GM18861 (cell line): ENCODE data around the gene BMPR1A.
"Not testable (repeated sequence)": the region's sequence is repeated elsewhere in the genome, so short reads cannot be mapped to it uniquely, and the experiment has no call there.

Source experiments
- ATAC-seq: cut with Tn5 transposase; IDR thresholded peaks from one replicate; pipeline ENCODE4 v1.9.1; 2021; ENCODE audit not compliant: unreplicated experiment

BMPR1A gene

GRCh38 chr10:86729677-86730076 is 26.7 kb upstream of the BMPR1A start:
- ATAC-seq, result no peak

GRCh38 chr10:86730227-86730626 is 26.2 kb upstream of the BMPR1A start:
- ATAC-seq, result no peak

DNA sequence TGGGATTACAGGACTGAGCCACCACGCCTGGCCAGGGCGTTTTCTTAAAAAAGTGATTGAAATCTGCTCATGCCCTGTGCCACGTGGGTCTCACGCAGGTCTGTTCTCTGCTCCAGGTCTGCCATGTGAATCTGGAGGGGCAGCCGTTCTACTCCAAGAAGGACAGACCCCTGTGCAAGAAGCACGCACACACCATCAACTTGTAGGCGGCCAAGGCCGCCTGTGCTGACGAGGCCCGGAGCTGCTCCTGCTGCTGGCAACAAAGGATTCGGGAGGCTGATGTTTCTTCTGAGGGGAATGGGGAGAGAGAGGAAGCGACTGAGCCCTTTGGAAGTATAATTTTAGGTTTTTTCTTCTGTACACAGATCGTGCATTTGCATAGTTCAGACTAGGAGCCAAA is 23.6 kb upstream of the BMPR1A start:
- no peak for ATAC-seq

GRCh38 chr10:86733260-86733671 is 23.2 kb upstream of the BMPR1A start:
- ATAC-seq, result no peak

DNA sequence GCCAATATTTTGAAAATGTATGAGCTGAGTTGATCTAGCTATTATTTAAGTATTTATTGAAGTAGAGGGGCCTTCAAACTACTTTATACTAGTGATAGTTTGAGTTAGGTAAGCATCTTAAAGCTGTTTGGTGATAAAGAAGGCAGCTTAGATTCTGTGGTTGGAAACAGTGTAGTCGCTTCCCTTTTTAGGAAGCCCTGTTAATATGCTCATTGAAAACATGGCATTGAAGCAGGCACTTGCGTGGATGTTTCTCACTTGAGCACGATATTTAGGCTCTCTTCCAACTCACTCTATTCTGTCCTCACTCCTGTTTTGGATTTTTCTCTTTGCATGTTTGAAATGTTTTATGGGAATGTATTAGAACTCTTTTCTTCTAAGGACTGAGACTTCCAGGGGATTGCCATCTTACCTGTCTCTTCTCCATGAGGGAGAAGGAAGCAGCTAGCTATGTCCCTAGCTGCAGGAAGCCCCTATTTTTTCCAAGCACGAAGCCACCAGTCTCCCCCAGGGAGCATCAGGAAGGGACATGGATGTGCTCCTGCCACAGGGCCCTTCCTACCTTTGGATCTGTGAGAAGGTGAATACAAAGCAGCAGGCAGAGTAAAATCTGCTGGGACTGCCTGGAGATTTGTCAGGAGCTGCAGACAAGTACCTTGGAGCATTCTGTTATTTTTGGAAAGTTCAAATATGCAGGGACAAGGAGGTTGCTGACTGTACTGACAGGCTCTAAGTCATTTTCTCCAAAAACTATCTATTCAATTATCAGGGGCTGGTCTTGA is 22.0 kb upstream of the BMPR1A start:
- ATAC-seq, result no peak

DNA sequence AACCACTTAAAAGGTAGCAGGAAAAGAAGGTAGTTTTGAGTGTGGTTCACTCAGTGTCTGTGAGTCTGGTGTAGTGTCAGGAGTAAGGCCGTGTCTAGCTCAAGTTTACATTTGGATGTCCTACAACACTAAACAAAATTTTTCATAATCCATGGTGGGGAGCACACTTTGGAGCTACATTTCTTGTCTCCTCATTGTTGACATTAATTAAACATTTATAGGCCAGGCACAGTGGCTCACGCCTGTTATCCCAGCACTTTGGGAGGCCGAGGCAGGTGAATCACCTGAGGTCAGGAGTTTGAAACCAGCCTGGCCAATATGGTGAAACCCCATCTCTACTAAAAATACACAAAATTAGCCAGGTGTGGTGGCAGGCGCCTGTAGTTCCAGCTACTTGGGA is 21.1 kb upstream of the BMPR1A start:
- ATAC-seq, result not testable (repeated sequence)

DNA sequence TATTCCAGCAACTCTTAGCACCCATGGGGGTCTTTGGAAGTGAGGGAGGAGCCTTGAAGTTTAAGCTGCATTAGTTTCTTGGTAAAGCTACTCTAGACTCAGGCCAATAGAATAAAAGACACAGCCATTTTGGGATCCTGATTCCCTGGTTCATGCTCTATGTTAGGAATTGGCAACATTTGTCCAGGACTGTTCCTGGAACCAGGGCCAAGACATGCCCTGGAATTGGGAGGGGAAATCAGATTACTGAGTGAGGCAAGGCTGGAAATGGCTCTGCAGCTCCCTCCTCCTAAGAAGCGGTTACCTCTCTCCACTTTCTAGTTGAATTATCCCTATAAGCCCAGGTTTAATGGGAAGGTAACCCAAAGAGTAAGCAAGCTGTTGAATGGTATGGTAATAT is 14.2 kb upstream of the BMPR1A start:
- no peak for ATAC-seq

DNA sequence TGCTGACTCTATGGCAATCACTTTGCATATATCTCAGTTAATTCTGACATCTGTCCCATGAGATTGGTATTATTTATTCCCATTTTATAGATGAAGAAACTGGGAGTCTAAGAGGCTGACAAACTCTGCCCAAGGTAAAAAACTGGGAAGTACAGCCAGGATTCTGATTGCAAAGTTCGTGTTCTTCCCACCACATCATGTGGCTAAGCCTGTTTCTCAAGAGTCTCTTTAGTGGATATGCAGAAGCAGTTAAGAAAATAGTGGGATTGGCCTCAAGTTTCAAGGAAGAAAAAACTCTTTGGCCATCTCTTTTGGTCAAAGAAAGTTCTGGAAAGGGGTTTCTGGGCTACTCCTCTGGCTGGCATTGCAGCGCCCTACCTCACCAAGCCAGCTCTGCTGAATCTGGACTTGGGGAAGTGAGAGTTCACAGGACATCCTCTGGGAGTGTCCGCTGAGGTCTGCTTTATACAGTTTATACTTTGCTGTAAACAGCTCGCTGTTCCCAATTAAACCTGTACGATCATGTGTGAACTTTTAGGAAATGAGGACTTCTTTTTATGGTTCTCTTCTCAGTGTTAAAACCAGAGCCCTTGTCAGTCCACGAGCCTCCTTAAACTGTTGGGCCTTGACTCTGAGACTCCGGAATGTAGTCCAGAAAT is 12.2 kb upstream of the BMPR1A start:
- no peak for ATAC-seq

DNA sequence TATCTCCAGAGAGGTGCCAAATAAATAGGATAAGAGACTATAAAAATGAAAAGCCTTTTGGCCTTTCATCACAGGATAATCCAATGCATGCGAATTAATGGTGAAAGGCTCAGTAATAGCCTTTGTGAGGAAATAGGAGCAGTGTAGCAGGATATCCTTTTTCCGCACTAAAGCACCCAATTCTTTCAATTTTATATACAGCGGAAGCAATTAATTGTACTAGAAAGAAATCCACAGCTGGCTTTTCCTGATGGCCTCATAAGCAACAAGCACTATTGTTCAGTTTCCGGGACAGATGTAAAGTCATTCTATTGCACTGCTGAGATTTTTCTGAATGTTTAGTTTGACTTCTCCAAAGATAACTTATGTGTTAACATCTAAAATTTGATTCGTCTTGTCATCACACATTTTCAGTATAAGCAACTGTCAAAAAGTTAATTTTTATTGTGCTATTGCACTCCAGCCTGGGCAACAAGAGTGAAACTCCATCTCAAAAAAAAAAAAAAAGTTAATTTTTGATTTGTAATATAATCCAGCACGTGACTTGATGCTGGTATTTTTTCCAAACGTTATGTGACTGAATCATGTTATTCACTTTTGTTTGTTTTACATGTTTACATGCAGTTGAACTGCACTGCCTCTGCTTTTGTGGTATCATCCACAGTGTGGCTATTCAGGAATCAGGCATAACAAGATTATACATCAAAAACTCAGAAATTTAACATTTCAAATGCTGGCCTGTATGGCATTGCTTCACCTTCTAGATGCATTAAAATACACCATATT is 8.4 kb upstream of the BMPR1A start:
- ATAC-seq, result no peak

- ATAC-seq, result no peak
Measured at GRCh38 chr10:86749854-86750253, 6.6 kb upstream of the BMPR1A start.

DNA sequence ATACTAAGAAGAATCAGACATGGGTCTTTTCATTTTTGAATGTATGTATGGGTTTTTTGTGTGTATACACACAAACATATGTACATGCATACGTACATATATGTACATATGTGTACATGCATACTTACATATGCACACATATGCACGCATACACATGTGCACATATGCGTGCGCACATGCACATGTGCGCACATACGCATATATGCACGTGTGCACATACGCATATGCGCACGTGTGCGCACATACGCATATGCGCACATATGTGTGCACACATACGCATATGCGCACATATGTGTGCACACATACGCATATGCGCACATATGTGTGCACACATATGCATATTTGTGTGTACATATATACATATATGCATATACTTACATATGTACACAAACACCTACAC is 4.9 kb upstream of the BMPR1A start:
- ATAC-seq, result no peak

- ATAC-seq, result no peak
Measured at GRCh38 chr10:86752311-86752710, 4.1 kb upstream of the BMPR1A start.

GRCh38 chr10:86753051-86753450 is 3.4 kb upstream of the BMPR1A start:
- no peak for ATAC-seq

DNA sequence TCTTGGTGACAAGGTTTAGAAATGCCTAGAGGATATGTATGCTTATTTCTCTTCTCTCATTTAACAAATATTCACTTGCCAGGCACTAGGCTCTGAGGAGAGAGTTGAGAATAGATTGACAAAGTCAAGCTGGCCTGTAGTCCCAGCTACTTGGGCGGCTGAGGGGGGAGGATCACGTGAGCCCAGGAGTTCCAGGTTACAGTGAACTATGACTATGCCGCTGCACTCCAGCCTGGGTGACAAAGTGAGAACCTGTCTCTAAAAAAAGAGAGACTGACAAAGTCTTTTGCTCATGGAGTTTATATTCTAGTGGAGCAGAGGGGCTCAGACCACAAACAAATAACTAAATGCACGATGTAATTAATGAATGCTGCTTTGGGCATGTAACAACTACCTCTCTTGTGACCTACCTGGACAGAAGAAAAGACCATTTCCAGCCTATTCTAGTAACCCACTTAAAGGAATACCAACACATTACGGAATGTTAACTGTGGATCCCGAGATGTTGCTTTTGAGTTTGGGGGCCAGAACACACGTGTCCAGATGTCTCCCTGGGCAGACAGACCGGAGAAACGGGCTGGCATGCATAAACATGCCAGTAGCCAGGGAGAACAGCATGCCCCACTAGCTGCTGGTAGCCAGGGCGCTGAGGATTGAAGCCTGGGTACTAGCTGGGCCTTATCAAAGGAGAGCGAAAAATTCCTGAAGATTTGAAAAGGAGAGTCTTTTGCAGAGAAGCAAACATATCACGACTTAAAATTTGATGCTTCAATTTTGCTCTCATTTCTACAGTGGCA is 2.6 kb upstream of the BMPR1A start:
- no peak for ATAC-seq

- no peak for ATAC-seq
Measured at GRCh38 chr10:86755454-86755739, 1.0 kb upstream of the BMPR1A start.

DNA sequence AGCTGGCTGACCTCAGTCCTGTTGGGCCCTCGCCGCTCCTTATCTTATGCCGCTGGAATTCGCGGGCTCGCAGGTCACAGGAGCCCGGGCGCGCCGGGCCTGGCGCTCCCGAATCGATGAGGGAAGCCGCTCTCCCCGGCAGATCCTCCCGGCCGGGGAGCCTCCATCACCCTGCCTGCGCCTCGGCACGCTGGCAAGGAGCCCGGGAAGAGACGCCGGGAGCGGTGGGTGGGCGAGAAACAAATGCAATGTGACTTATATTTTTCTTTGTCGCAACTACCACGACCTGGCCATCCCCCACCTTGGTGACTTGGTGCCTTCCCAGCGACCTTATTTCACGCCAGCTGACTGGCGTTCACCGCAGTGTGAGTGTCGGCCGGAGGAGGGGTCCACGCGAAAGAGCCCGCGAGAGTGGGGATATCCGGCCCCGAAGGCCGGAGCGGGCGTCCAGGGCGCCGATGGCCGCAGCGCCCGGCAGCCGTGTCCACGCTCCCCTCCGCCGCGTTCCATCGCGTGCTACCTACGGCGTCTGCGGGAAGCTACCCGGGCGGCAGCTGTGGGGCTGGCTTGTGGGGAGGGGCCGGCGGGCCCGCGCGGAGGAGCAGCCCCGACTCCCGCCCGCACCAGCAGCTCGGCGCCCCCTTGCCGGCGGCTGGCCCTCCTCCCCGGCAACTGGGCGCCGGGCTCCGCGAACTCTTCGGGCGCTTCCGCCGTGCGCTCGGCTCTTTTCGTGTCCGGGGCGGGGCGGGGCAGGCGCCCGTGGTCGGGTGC is 494 bp upstream of the BMPR1A start:
- peak; percentile 64 for ATAC-seq

- ATAC-seq, result no peak
Measured at GRCh38 chr10:86757113-86757972, 924 bp downstream of the BMPR1A start.

DNA sequence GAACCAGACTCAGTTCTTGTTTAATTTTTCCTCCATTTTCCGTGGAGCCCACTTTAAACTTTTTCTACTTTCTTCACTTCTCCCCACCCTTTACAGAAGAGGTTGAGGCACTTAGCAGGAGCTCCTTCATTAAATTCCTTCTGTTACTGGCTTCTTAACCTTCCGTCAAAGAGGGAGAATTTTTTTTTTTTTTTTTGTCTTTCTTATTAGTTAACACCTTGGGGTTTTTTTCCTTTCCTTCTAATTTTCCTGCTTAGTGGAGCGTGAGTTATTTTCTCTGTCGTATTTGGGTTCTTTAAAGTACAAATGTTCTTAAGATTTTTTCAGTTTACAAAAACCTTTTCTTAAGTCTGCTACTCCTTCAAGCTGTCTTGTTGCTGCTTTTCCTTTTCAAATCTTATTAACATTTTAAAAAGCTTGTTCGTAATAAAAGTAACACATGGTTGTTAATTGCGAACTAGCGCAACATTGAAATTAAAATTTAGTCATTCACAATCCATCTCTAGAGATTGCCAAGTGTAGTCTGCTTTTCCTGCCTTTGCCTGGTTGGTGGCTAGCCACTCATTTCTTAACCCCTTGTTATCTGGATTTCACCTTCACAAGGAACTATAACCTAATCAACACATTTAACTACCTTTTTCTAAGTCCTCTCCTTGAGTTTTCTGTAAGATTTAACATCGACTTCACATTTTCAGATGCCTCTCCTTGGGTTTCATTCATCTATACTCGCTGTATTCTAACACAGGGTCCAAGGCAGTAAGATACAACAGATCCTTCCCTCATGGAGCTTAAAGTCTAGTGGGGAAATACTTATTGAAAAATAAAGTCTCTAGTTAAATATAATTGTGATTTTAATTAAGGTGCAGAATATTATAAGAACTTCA is 2.0 kb downstream of the BMPR1A start:
- ATAC-seq, result no peak
